HG03095 (cell line): ENCODE data around the gene CELSR1.
"Not testable (repeated sequence)": the region's sequence is repeated elsewhere in the genome, so short reads cannot be mapped to it uniquely, and the experiment has no call there.

Experiments used
- ATAC-seq: cut with Tn5 transposase; IDR thresholded peaks from one replicate; pipeline ENCODE4 v1.9.1; 2021; ENCODE audit warnings: moderate library complexity; ENCODE audit not compliant: unreplicated experiment

Gene CELSR1

GRCh38 chr22:46483353-46483752 is 54.1 kb downstream of the CELSR1 start:
- no peak for ATAC-seq

DNA sequence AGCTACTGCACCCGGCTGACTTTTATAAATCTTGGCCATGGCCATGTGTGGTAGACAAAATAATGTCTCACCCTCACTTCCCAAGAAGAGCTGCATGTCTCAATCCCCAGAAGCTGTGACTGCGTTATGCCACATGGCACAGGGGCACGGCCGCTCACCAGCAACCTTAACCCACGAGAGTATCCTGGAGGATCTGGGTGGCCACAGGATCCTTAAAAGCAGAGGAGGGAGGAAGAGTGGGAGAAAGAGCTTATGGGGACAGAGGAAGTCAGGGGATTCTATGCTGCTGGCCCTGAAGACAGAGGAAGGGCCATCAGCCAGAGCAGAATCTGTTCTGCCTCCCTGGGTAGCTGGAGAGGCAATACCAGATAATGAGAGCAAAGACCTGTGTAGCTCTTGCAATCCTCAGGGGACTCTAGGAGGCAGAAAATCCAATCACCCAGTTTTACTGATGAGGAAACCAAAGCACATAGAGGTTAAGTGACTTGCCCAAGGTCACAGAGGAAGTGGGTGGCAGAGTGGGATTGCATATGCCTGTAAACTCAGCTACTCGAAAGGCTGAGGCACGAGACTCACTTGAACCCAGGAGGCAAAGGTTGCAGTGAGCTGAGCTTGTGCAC is 55.3 kb downstream of the CELSR1 start:
- ATAC-seq = no peak

- no peak for ATAC-seq
Measured at GRCh38 chr22:46481386-46481785, 56.0 kb downstream of the CELSR1 start.

DNA sequence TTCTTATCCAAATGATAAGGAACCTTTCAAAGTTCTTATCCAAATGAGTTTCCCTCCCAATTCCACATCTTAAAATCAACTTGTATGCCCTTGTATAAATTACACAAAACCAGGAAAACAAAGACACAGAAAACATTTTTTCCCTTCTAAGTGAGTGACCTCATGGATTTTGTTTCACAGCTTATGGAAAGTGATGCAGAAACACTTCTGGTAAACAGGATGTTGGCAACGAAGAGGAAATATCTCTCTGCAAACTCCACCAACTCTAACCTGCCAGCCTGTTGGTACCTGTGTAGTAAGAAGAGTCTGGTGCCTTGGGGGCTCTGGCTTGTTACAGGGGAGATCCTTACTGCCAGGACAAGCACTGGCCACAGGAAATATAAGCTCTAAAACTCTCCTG is 57.0 kb downstream of the CELSR1 start:
- ATAC-seq = no peak

DNA sequence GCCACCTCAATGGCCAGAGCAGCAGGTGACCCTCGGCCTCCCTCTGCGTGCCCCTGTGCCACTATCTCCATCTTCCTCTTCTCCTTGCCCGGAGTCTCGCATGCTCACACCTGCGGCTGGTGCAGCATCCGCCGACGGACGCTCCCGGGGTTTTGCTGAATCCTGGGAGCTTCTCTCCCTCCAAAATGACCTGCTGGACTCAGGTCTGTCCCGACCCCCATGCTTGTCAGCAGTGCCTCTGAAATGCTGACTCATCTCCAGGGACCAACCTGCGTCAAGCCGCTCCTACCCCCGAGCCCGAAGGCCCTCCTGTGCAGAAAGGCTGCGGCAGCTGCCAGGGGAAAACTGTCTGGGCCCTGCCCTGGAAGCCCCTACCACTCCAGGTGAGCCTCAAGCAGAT is 58.4 kb downstream of the CELSR1 start:
- ATAC-seq = no peak

DNA sequence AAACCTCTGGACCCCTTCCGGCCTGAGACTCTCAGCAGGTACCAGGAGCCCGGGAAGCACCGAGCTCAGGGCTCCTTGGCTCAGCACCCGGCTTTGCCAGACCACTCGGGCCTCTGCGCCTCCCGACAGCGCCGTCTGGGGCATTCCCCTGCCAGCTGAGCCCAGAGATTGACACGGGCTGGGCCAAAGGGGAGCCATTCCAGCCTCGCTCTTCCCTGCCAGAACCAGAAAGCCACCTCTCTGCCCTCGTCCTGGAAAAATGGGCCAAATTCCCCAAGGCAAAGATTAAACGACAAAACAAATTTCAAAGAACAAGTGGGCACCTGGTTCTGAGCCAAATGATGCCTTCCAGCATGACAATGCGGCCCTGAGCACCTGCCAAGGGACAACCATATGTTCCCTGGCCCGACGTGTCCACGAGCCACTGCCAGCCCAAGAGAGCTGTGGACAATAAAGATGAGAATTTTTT is 59.3 kb downstream of the CELSR1 start:
- no peak for ATAC-seq

DNA sequence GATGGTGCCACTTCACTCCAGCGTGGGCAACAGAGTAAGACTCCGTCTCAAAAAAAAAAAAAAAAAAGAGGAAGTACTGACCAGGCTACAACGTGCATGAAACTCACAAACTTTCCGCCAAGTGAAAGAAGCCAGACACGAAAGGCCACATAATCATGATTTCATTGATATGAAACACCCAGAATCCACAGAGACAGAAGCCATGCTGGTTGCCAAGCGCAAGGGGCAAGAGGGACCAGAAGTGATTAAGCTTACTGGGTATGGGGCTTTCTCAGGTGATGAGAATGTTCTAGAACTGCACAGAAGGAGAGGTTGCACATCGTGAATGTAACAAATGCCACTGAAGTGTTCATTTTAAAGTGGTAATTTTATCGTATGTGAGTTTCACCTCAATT is 60.9 kb downstream of the CELSR1 start:
- ATAC-seq = no peak

- no peak for ATAC-seq
Measured at GRCh38 chr22:46473896-46474557, 63.4 kb downstream of the CELSR1 start.

DNA sequence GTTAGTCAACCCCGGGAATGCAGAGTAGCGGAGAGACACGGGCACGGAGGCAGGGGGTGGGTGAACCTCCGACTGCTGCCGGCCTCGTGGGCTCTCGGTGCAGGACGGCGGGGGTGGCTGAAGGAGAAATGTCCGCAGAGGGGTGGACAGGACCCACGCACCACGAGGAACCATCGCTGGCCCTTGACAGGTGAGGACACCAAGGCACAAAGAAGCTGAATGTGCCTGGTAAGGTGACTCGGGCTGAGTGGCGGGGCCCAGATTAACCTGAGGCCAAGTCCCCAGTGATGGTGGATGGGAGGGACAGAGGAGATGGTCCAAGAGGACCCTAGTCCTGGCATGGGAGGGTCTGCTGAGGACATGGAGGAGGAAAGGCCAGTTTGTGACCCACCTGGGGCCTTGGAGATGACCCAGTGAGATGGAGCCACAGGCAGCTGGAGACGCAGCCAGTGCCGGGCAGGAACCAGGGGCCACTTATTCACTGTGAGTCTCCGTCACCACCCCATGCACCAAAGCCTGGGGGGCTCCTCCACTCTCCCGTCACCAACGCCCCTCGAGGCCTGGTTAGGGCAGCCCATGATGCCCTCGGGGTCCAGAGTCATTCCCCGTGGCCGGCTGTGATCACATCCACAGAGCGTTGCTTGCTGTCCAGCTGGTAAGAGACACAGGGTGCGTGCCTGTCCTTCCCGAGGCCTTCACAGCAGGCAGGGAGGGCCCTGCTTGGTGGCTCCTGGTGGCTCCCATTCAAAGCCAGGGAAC is 64.2 kb downstream of the CELSR1 start:
- no peak for ATAC-seq

- ATAC-seq = no peak
Measured at GRCh38 chr22:46472722-46473016, 64.8 kb downstream of the CELSR1 start.

DNA sequence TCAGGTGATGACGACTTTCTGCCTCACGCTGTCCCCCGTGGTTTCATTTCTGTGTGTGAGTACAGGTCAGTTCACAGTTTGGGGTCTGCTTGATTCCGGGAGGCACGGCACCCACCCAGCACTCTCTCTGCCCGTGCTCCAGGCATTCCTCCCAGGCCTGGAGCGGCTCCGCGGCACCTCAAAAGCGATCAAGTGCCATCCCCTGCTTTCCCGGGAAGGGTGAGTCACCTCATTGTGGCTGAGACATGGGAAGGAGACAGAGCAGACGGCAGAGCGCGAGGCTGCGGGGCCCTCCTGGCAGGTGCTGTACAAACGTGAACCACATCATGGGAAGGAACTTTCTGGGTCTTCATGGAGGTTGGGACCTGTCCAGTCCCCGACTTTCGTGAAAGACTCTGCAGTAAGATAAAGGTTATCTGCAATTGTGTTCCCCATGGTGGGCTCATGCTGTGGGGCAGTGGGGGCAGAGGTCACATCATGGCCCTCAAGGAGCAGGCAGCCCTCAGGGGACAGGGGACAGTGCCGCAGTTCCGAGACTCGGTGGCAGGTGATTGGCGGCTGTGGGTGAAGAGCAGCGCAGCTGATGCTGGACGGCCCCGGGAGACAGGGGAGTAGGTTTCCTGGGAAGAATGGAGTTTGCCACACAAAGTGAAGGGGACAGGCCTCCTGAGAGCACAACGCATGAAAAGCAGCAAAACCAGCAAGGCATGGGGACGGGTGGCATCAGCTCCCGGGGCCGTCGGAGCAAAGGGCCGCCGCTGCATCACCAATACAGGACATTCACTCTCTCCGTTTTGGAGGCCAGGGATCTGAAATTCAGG is 65.3 kb downstream of the CELSR1 start:
- no peak for ATAC-seq

DNA sequence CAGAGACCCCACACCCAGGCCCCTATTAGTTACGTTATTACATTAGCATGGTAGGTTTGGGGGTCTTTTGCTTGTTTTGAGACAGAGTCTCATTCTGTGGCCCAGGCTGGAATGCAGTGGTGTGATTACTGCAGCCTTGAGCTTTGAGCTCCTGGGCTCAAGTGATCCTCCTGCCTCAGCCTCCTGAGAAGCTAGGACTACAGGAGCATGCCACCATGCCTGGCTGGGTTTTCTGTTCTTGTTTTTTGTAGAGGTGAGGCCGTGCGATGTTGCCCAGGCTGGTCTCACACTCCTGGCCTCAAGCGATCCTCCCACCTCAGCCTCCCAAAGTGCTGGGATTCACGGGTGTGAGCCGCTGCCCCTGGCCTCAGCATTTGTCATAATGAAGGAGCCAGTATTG is 66.1 kb downstream of the CELSR1 start:
- not testable (repeated sequence) for ATAC-seq

DNA sequence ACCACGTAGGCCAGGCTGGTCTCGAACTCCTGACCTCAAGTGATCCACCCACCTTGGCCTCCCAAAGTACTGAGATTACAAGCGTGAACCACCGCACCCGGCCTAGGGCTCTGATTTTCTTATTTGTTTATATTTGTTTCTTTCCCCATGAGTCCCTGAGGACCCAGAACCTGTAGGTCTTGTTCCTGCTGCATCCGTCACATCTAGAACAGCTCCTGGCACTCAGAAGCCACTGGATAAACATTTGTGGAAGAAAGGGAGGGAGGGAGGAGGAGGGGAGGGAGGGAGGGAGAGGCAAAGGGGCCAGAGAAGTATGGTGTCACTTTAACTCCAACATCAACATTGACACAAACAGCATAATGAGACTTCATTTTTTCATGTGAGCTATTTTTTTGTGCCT is 67.7 kb downstream of the CELSR1 start:
- ATAC-seq = no peak

DNA sequence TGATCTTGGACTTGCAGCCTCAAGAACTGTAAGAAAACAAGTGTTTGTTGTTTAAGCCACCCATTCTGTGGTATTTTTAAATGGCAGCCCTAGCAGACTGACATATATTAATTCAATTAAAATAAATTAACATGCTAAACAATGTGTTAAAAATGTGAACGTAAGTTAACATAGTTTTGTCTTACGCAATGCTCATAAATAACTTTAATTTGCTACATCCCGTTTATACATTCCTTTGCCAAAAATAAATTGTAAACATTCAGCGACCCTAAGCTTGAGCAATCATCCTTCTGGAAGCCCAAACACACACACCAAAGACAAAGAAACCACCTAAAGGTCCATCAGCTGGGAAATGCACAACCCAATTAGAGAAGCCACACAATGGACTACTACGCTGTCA is 70.4 kb downstream of the CELSR1 start:
- no peak for ATAC-seq

DNA sequence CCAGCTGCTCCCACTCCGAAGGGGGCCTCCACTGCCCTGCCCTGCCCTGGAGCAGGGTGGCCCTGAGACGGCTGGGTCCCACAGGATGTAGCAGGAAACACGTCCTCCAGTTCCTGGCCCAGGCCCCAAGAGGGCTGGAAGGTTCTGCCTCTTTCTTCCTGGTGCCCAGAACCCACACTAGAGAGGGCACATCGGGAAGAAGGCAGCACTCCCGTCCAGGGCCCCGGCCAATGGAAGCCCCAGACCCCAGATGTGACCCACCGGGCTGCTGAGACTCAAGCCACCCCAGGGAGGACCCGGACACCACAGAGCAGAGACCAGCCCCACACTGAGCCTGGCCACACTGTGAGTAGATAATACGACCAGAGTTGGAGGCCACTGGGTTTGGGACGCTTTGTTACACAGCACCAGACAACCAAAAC is 71.2 kb downstream of the CELSR1 start:
- no peak for ATAC-seq

- ATAC-seq = no peak
Measured at GRCh38 chr22:46465793-46466192, 71.6 kb downstream of the CELSR1 start.

DNA sequence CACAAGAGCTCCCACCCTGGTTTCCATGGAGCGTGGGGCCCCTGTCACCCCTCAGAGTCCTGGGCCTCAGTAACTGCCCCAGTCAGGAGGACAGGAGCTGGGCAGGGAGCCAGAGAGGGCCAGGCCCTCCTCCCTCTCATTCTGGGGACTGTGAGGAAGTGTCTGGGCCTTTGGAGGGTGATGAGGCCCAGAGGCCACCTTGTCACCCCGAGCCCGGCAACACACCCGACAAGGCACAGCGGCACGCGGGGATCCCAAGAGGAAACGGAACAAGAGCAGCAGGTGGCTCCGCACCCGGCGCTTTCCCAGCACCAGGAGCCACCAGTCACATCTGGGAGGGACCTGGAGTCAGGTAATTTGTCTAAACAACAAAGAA is 72.1 kb downstream of the CELSR1 start:
- ATAC-seq = no peak

- ATAC-seq = no peak
Measured at GRCh38 chr22:46464701-46465344, 72.6 kb downstream of the CELSR1 start.

- no peak for ATAC-seq
Measured at GRCh38 chr22:46464296-46464695, 73.1 kb downstream of the CELSR1 start.

GRCh38 chr22:46463435-46464227 is 73.8 kb downstream of the CELSR1 start:
- ATAC-seq = no peak
